Neural cell (in vitro differentiated cells): ENCODE data around the gene LANCL3. TPM values are rescaled to one million over a fixed set of nuclear protein-coding genes. Genes with fewer than 3 reads are reported as not detected.
"Not testable (repeated sequence)": the region's sequence is repeated elsewhere in the genome, so short reads cannot be mapped to it uniquely, and the experiment has no call there.

Source experiments
- H2AFZ ChIP-seq: fragments of 200-600, 300-800 bp; sonication (generic), shearing (Covaris generic); 2 replicates; pipeline ENCODE4 v1.6.0; 2014; ENCODE audit warnings: low read depth, mild to moderate bottlenecking, antibody characterized with exemption, low read length, moderate library complexity
- H3F3A ChIP-seq: fragments of 200-600 bp; shearing (Covaris generic); 2 replicates; pipeline ENCODE4 v1.6.1; 2016; ENCODE audit warnings: mild to moderate bottlenecking, moderate library complexity, mixed read lengths, antibody characterized with exemption, low read length; ENCODE audit not compliant: insufficient read depth, poor library complexity, severe bottlenecking
- H3K27ac ChIP-seq: fragments of 200-600, 300-800 bp; sonication (generic), shearing (Covaris generic); 2 replicates; pipeline ENCODE4 v1.5.1; 2014; ENCODE audit warnings: mild to moderate bottlenecking, low read length, moderate library complexity
- H3K27me3 ChIP-seq: fragments of 300-800, 200-600 bp; sonication (generic), shearing (Covaris generic); 2 replicates; pipeline ENCODE4 v1.6.0; 2014; ENCODE audit warnings: mild to moderate bottlenecking, low read depth, low read length, moderate library complexity; ENCODE audit not compliant: insufficient read depth
- H3K36me3 ChIP-seq: fragments of 300-800, 200-600 bp; sonication (generic), shearing (Covaris generic); 2 replicates; pipeline ENCODE4 v1.5.1; 2014; ENCODE audit warnings: mild to moderate bottlenecking, antibody characterized with exemption, low read length, moderate library complexity; ENCODE audit not compliant: insufficient read depth
- H3K4me2 ChIP-seq: fragments of 300-800, 200-600 bp; sonication (generic), shearing (Covaris generic); 2 replicates; pipeline ENCODE4 v1.6.0; 2014; ENCODE audit warnings: mild to moderate bottlenecking, low read length
- H3K4me3 ChIP-seq: fragments of 300-800, 200-600 bp; sonication (generic), shearing (Covaris generic); 2 replicates; pipeline ENCODE4 v1.5.1; 2014; ENCODE audit warnings: mild to moderate bottlenecking, low read length, moderate library complexity
- H3K79me2 ChIP-seq: fragments of 200-600 bp; shearing (Covaris generic); replicated peaks from 2 replicates; pipeline ENCODE4 v1.6.0; 2014; ENCODE audit warnings: mild to moderate bottlenecking, low read length, moderate library complexity; ENCODE audit not compliant: insufficient read depth
- H3K9ac ChIP-seq: fragments of 300-800, 200-600 bp; sonication (generic), shearing (Covaris generic); 2 replicates; pipeline ENCODE4 v1.6.1; 2016; ENCODE audit warnings: mild to moderate bottlenecking, low read length, mixed read lengths
- H3K9me2 ChIP-seq: fragments of 200-600 bp; shearing (Covaris generic); 2 replicates; pipeline ENCODE4 v1.6.1; 2016; ENCODE audit warnings: mild to moderate bottlenecking, low read length, mixed read lengths; ENCODE audit not compliant: insufficient read depth
- H3K9me3 ChIP-seq: fragments of 200-600, 300-800 bp; sonication (generic), shearing (Covaris generic); 2 replicates; pipeline ENCODE4 v1.6.1; 2016; ENCODE audit warnings: mild to moderate bottlenecking, mixed run types, low read length, moderate library complexity, mixed read lengths
- H4K20me1 ChIP-seq: fragments of 200-600 bp; shearing (Covaris generic); 2 replicates; pipeline ENCODE4 v1.6.1; 2016; ENCODE audit warnings: mild to moderate bottlenecking, mixed run types; ENCODE audit not compliant: insufficient read depth
- CTCF ChIP-seq: fragments of 450-650 bp; IDR thresholded peaks from 2 replicates; pipeline ENCODE4 v1.5.1; 2014; ENCODE audit warnings: antibody characterized with exemption, mild to moderate bottlenecking, moderate library complexity; ENCODE audit not compliant: poor library complexity, severe bottlenecking
- EP300 ChIP-seq: fragments of 450-650 bp; conservative IDR thresholded peaks from 2 replicates; pipeline ENCODE4 v1.6.1; 2014; ENCODE audit warnings: antibody characterized with exemption, mild to moderate bottlenecking, moderate library complexity; ENCODE audit not compliant: poor library complexity, severe bottlenecking
- EZH2 ChIP-seq: fragments of 200-600, 300-800 bp; shearing (Covaris generic), sonication (generic); IDR thresholded peaks from 2 replicates; pipeline ENCODE4 v1.6.1; 2014; ENCODE audit warnings: antibody characterized with exemption, low read length, borderline replicate concordance, mild to moderate bottlenecking; ENCODE audit not compliant: insufficient read depth, poor library complexity, severe bottlenecking
- MXI1 ChIP-seq: fragments of 450-650 bp; conservative IDR thresholded peaks from 2 replicates; pipeline ENCODE4 v1.6.1; 2014; ENCODE audit warnings: antibody characterized with exemption, mild to moderate bottlenecking; ENCODE audit not compliant: poor library complexity, severe bottlenecking
- POLR2AphosphoS5 ChIP-seq: IDR thresholded peaks from 2 replicates; pipeline ENCODE4 v1.6.1; 2012
- RAD21 ChIP-seq: fragments of 450-650 bp; conservative IDR thresholded peaks from 2 replicates; pipeline ENCODE4 v1.6.1; 2014; ENCODE audit warnings: antibody characterized with exemption, mild to moderate bottlenecking, moderate library complexity
- REST ChIP-seq: IDR thresholded peaks from 2 replicates; pipeline ENCODE4 v1.6.1; 2012; ENCODE audit warnings: borderline replicate concordance
- SMC3 ChIP-seq: fragments of 450-650 bp; conservative IDR thresholded peaks from 2 replicates; pipeline ENCODE4 v1.6.1; 2014; ENCODE audit warnings: antibody characterized with exemption, mild to moderate bottlenecking, moderate library complexity; ENCODE audit not compliant: poor library complexity
- TAF1 ChIP-seq: IDR thresholded peaks from 2 replicates; pipeline ENCODE4 v1.6.1; 2012; ENCODE audit warnings: low read depth
- polyA plus RNA-seq: library from polyadenylated mRNA; depleted of rRNA; stranded (reverse); fragments of >200 nt; gene quantifications from 2 replicates; pipeline ENCODE4 v1.2.3, GENCODE V29; 2014

LANCL3 gene
- polyA plus RNA-seq, 1 donor from 2014 or later = 0.35 TPM

GRCh38 chrX:37542791-37543190, 28.7 kb upstream of the LANCL3 start (continued):
- TF ChIP-seq REST = no peak
- no peak for TF ChIP-seq EZH2

- no peaks in the 10 kb centered on the region for H3F3A ChIP-seq
- H3K4me2 ChIP-seq = no peak overlapping the region
- no peaks in the 10 kb centered on the region for H3K27me3 ChIP-seq
- no peak overlapping the region for H2AFZ ChIP-seq
- no peaks in the 10 kb centered on the region for H3K9me3 ChIP-seq
- no peaks in the 10 kb centered on the region for H3K79me2 ChIP-seq
- no peak for TF ChIP-seq REST
- TF ChIP-seq MXI1 = no peak
- TF ChIP-seq POLR2AphosphoS5 = no peak
- TF ChIP-seq RAD21 = no peak
- no peak for TF ChIP-seq SMC3
- no peak for TF ChIP-seq CTCF
- TF ChIP-seq TAF1 = no peak
- TF ChIP-seq EZH2 = no peak
- TF ChIP-seq EP300 = no peak
- no peak overlapping the region for H3K9ac ChIP-seq
- H3K4me3 ChIP-seq = no peak overlapping the region
- no peaks in the 10 kb centered on the region for H3K36me3 ChIP-seq
- no peaks in the 10 kb centered on the region for H4K20me1 ChIP-seq
- H3K27ac ChIP-seq = no peak overlapping the region
- H3K9me2 ChIP-seq = no peaks in the 10 kb centered on the region
Observed at GRCh38 chrX:37543324-37543723, 28.1 kb upstream of the LANCL3 start.

- not testable (repeated sequence) for H3K79me2 ChIP-seq, H3K9me3 ChIP-seq, H3K4me3 ChIP-seq, H4K20me1 ChIP-seq, H3K4me2 ChIP-seq, H3F3A ChIP-seq, H3K27me3 ChIP-seq, H2AFZ ChIP-seq, H3K27ac ChIP-seq, H3K9me2 ChIP-seq, H3K36me3 ChIP-seq, H3K9ac ChIP-seq
Observed at GRCh38 chrX:37544531-37544930, 26.9 kb upstream of the LANCL3 start.
